ENCODE data around the gene WDR76.

- no peak for TF ChIP-seq CTCF (IDR thresholded peaks at IDR 0.05)
- peak in 2 of 4 donors; percentile 11 to 27 for TF ChIP-seq POLR2AphosphoS5 (IDR thresholded peaks at IDR 0.05)
Observed at GRCh38 chr15:43913026-43913780, 86.4 kb downstream of the WDR76 start.

Data from sigmoid colon (tissue), 4 donors.